HG02571 (cell line): ENCODE measurements around the gene BCL7A.
"Not testable (repeated sequence)": the region's sequence is repeated elsewhere in the genome, so short reads cannot be mapped to it uniquely, and the experiment has no call there.

ENCODE experiments used
- ATAC-seq: cut with Tn5 transposase; IDR thresholded peaks from one replicate; pipeline ENCODE4 v1.9.1; 2021; ENCODE audit warnings: mild to moderate bottlenecking, moderate library complexity; ENCODE audit not compliant: unreplicated experiment

Gene BCL7A

DNA sequence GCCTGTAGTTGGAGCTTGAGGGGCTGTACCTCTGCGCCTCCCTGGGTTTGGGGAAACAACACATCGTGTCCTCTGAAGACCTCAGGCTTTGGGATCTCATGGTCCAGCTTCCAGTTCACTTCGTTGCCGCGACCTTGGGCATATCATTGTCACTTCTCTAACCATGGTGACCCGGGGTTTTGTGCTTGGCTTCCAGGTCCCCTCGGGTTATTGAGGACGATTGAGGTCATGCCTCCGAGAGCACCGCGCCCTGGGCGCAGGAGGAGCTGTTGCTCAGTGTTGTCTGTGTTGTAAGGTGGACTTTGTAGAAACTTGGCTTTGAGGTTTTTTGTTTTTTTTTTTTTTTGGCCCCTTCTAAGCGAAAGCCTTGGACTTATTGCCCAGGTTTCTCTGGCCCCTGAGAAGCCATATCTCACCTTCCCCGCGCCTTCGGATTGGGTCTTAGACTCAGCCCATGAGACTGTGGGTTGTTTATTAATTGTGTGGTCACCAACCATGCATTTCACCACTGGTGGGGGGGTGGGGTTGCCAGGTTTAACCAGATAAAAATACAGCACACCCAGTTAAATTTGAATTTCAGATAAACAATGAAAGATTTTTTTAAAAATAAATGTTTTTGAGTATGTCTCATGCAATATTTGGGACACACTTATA is 2.6 kb downstream of the BCL7A start:
- no peak for ATAC-seq

DNA sequence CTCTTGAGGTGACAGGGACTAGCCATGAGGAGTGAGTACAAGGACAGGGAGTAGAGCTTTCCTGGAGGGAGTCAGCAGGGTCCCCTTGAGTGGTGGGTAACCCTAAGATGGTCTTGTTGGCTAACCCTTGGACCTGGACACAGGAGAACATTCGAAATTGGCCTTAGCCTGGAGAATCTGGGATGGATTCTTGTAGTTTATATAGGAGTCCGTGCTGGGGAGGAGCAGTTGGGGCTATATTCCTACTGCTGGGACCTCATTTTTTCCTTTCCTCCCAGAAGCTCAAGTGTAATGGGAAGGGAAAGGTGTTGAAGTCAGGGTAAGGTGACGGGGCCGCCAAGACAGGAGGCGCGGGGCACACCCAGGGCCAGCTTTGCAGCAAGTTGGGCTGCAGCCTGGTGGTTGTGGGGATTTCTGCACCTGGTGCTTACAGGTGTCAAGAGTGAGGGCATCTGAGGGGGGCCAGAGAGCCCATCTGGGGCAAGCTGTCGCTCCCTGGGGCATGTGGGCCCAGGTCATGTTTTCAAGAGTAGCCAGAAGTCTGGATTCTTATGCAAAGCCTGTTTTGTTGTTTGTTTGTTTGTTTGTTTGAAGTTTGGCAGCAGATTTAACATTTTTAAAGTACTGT is 5.1 kb downstream of the BCL7A start:
- no peak for ATAC-seq

- ATAC-seq, result no peak
These were observed 6.7 kb downstream of the BCL7A start for GRCh38 chr12:122028165-122028904.

DNA sequence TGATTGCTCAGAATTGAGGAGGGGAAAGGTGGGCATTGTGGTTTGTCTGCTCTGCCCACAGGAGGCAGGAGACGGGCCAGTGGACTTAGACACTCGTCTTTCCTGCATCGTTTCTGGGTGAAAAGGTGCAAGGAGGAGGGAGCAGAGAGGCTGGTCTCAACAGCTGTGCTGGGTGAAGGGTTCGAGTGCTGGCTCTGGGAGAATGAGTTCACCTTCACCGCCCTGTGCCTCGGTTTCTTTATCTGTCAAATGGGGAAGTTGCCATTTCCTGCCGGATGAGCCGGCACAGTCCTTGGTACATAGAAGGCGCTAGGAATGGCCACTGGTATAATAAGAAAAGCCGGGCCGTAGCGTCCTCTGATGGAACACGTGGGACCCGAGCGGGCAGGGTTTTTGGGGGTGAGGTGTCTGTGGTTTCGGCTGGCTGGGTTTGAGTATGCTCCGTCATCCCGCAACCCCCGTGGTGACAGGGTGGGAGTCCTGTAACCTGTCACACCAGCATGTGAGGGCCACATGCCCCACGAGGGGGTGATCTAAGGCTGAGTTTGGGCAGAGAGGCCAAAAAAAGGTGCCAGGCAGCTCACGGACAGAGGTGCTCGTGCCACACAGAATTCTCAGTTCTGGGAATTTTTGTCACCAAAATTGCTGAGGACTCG is 7.3 kb downstream of the BCL7A start:
- ATAC-seq, result no peak

DNA sequence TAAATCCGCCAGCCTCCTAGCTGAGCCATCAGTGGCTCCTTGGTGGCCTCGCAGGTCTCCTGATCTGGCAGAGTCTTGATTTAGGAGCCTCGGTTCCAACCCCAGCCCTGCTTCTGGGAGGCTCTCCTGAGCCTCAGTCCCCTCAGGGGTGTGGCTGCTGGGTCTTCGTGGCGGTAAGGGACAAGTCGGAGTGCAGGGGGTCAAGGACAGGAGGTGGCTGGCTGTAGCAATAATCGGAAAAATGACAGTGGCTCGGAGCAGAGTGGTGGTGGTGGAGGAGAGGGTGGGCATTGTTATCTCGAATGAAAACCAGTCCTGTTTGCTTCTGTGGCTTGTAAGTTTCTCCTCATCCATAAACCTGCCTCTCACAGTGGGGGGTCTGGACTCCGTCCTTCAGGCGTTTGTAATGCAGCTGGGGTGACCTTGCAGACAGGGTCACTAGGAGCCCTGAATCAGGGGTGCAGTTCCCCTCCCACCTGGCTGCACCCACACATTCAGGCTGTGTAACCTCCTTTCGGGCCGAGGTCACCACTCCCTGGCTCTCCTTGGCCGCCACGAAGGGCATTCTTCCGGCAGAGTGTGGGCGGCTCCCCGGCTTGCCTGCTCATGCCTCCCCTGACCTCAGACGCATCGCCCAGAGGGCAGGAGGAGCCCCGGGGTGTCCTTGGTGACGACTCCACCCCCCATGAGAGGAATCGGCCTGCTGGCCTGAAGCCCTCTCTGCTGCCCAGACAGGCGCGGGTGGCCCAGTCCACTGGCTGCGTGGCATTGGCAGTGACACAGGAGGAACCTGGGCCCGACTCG is 8.1 kb downstream of the BCL7A start:
- no peak for ATAC-seq

DNA sequence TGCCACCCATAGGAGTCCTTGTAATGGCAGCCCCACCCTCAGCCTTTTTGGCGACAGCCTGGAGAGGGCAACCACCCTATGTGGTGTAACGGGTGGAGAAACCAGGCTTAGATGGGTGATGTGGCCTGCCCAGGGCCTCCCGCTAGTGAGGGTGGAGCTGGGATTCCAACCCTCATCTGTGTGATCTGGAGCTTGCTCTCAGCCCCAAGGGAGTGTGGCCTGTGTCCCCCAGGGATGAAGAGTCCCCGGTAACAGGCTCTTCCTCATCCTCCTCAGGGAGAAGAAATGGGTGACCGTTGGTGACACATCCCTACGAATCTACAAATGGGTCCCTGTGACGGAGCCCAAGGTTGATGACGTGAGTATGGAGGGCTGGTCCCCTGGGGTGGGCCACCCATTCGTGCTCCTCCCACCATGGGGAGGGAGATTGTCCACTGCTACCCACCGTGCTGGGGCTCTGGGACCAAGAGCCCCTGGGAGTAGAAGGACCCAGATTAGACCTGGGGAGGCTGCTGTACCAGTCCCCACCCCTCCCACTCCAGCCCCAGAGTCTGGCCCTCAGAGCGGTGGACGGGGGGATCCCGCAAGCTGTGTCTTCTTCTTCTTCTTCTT is 8.8 kb downstream of the BCL7A start:
- no peak for ATAC-seq

DNA sequence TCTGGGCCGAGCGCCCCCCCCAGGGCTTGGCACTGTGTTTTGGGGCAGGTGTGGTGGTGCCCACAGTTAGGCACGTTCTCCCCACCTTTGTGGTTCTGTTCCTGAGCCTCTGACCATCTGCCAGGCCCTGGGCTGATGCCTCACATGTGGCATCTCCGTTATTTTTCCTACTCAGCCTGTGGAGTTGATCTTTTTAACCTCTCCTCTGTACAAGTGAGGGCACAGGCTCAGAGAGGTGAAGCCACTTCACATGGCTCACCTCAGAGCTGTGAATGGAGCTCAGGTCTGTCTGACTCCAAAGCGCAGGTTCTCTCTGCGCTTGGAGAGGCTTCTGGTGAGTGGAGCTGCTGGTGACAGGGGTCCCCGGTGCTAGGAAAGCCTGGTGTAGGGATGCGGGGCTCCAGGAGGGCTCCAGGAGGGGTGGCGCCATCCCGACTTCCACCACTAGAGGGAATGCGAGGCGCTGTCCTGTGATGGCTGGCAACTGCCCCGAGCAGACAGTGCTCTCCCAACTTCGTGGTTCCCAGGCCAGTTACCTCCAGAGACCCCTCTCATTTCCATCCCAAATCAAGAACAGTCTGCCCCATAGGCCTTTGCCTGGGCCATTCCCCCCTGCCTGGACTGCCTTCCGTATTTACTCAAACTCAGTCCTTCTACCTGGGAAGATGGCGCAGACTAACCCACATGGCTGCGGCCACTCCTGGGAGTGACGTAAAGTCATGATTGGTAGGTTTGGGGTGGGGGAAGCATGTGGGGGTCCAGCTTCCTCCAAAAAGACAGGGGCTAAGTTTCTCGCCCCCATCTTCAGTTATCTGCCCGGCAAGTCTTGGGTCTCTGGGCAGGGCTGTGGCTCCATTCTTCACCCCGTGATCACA is 9.9 kb downstream of the BCL7A start:
- ATAC-seq, result no peak

DNA sequence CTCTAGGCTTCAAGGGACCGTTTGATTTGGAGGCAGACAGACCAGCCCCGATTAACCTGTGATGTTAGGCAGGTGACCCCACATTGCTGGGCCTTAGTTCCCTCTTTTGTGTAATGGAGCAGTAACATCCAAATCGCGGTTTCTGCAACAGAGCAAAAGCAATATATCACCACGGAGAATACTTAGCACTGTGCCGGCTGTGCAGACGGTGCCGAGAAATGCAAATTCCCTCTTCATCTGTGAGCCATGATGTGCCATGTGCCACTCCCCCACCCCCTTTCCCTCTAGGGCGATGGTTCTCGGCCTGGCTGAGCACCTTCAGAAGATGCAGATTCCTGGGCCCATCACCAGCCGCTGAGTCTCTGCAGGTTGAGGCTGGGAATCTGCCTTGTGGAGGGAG is 10.9 kb downstream of the BCL7A start:
- no peak for ATAC-seq

DNA sequence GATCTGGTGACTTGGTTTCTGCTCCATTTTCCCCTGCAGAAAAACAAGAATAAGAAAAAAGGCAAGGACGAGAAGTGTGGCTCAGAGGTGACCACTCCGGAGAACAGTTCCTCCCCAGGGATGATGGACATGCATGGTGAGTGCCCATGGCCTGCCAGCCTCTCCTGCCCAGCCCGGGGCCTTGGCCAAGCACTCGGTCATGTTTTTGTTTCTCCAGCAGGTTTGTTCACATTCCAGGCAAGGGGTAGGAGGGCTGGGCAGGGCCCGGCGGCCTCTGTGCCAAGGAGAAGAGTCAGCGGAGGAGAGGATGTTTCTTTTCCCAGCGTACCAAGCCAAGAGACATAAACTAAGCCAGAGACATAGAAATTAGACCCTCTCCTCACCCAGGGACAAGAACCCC is 13.6 kb downstream of the BCL7A start:
- no peak for ATAC-seq

DNA sequence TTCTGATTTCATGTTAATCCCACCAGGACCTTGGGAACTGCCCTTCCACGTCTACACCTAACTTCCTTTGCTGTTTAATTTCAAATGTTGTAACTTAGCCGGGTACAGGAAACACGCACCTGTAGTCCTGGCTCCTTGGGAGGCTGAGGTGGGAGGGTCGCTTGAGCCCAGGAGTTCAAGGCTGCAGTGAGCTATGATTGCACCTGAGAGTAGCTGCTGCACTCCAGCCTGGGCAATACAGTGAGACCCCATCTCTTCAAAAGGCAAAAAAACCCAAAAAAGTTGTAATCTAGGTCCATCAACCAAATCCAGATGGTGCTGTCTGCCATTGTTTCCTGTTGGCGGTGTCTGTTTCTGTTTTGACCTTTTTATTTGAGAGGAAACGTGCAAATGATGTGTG is 14.5 kb downstream of the BCL7A start:
- ATAC-seq, result no peak

- ATAC-seq, result no peak
These were observed 19.1 kb downstream of the BCL7A start for GRCh38 chr12:122040579-122041386.

- ATAC-seq, result not testable (repeated sequence)
These were observed 19.8 kb downstream of the BCL7A start for GRCh38 chr12:122041458-122041857.

GRCh38 chr12:122042910-122043309 is 21.2 kb downstream of the BCL7A start:
- no peak for ATAC-seq

DNA sequence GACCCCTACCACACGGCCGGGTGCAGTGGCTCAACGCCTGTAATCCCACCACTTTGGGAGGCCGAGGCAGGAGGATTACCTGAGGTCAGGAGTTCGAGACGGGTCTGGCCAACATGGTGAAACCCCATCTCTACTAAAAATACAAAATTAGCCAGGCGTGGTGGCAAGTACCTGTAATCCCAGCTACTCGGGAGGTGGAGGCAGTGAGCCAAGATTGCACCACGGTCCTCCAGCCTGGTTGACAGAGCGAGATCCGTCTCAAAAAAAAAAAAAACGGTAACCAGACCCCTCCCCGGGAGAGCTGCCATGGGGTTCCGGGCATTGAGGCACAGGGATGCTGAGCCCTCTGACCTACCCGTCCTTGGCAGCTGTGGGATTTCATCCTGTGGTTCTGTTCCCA is 21.8 kb downstream of the BCL7A start:
- ATAC-seq, result no peak

DNA sequence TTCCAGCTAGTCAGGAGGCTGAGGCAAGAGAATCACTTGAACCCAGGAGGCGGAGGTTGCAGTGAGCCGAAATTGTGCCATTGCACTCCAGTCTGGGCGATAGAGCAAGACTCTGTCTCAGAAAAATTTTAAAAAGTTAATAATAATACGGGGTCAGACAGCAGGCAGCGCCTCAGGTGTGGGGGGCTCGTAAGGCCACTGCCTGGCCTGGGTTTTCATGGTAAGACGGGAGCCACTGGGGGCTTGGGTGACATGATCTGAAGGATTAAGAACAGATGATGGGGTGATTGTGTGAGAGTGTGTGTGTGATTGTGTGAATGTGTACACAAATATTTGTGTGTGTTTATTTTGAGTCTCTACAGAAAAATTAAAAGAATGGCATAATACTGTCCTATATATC is 23.6 kb downstream of the BCL7A start:
- no peak for ATAC-seq

- ATAC-seq, result no peak
These were observed 24.5 kb downstream of the BCL7A start for GRCh38 chr12:122046145-122046544.

GRCh38 chr12:122048151-122048550 is 26.5 kb downstream of the BCL7A start:
- ATAC-seq, result no peak

GRCh38 chr12:122049827-122050226 is 28.1 kb downstream of the BCL7A start:
- ATAC-seq, result no peak

GRCh38 chr12:122050706-122051105 is 29.0 kb downstream of the BCL7A start:
- no peak for ATAC-seq
